ENCODE data around the gene DPYSL5.
"Not testable (repeated sequence)": the region's sequence is repeated elsewhere in the genome, so short reads cannot be mapped to it uniquely, and the experiment has no call there.

GRCh38 chr2:26814072-26814765, 33.7 kb upstream of the DPYSL5 start:
- TF ChIP-seq, protein P1, sequence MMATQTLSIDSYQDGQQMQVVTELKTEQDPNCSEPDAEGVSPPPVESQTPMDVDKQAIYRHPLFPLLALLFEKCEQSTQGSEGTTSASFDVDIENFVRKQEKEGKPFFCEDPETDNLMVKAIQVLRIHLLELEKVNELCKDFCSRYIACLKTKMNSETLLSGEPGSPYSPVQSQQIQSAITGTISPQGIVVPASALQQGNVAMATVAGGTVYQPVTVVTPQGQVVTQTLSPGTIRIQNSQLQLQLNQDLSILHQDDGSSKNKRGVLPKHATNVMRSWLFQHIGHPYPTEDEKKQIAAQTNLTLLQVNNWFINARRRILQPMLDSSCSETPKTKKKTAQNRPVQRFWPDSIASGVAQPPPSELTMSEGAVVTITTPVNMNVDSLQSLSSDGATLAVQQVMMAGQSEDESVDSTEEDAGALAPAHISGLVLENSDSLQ (IDR thresholded peaks at IDR 0.05), result not testable (repeated sequence)
- not testable (repeated sequence) for TF ChIP-seq FOXA1 (IDR thresholded peaks at IDR 0.05); ELF4 (IDR thresholded peaks at IDR 0.05); BHLHE40 (IDR thresholded peaks at IDR 0.05; ENCODE audit: borderline replicate concordance); FOXK2 (IDR thresholded peaks at IDR 0.05); TARDBP (IDR thresholded peaks at IDR 0.05); SUZ12 (IDR thresholded peaks at IDR 0.05); L3MBTL2 (conservative IDR thresholded peaks at IDR 0.05); NFRKB (IDR thresholded peaks at IDR 0.05); LEF1 (IDR thresholded peaks at IDR 0.05; ENCODE audit: borderline replicate concordance); ARNT (IDR thresholded peaks at IDR 0.05); HDGF (IDR thresholded peaks at IDR 0.05; ENCODE audit: borderline replicate concordance); SP1 (IDR thresholded peaks at IDR 0.05); FOXM1 (IDR thresholded peaks at IDR 0.05; ENCODE audit: borderline replicate concordance)

Data from HEK293T (cell line).